Right cardiac atrium (tissue), 5 donors: ENCODE measurements around the gene CRIP3. TPM values are rescaled to one million over a fixed set of nuclear protein-coding genes. Genes with fewer than 3 reads are reported as not detected.
A peak's percentile ranks its signal among the peaks of the same experiment; 100 is the strongest.

Experiments
- ATAC-seq, 2 donors: fragments of 200-7000 bp; cut with Tn5 transposase; one replicate each; pipeline versions ENCODE4 v1.8.0 to v1.9.1; 2020; ENCODE audit warnings: moderate library complexity in 2 of 2, mild to moderate bottlenecking in 1 of 2
- DNase-seq, 3 donors: peaks; one replicate each; pipeline ENCODE4 v3.0.0-alpha.2; 2020
- H3K27ac ChIP-seq: one replicate; pipeline ENCODE4 v1.5.1; 2013; ENCODE audit warnings: mild to moderate bottlenecking, low read length, control low read depth, moderate library complexity
- H3K27me3 ChIP-seq: one replicate; pipeline ENCODE4 v1.6.1; 2013; ENCODE audit not compliant: control insufficient read depth, insufficient read depth
- H3K4me1 ChIP-seq: one replicate; pipeline ENCODE4 v1.6.1; 2013; ENCODE audit warnings: low read length; ENCODE audit not compliant: control insufficient read depth, insufficient read depth
- H3K4me3 ChIP-seq: one replicate; pipeline ENCODE4 v1.5.1; 2013; ENCODE audit warnings: low read length, control low read depth
- H3K9me3 ChIP-seq: one replicate; pipeline ENCODE4 v1.6.1; 2013; ENCODE audit warnings: low read length; ENCODE audit not compliant: control insufficient read depth
- WGBS: extraction: QIAGEN DNeasy Blood & Tissue Kit; methylation state at CpG from one replicate; pipeline ENCODE4 v1.1.7; 2013; 5-methylcytosine and 5-hydroxymethylcytosine counted together
- intact Hi-C, 4 donors: fragments of 100-400 bp; cut with DNase I; formaldehyde crosslinking; loops; one replicate each; pipeline versions ENCODE4 v1.11.0 to v1.14.0; 2022 to 2023
- polyA plus RNA-seq: library from polyadenylated mRNA; stranded (reverse); fragments of 200-250 nt; gene quantifications from one replicate; pipeline ENCODE4 v1.2.3, GENCODE V29; 2013
- total RNA-seq, 4 donors: library from RNA; stranded (reverse); fragmentation: NEBNext Ultra II Directional; extraction: Animal tissue kit (Norgen Biotek cat#: 25700); gene quantifications; one replicate each; pipeline ENCODE4 v1.2.1, GENCODE V29; 2021
- donor health status: healthy with polysubstance abuse.
- donor health status: DM: no; HTN: yes; CAD: no.
- donor health status: DM: no; HTN: no; CAD: no.
- donor health status: DM: no; HTN: yes; CAD: no; lungs with severe emphysema.
- donor health status: DM: yes; HTN: yes; CAD: no.

The CRIP3 gene
- total and polyA plus RNA-seq, 5 donors = 1.5 to 3.4 (median 2.6) TPM

DNA sequence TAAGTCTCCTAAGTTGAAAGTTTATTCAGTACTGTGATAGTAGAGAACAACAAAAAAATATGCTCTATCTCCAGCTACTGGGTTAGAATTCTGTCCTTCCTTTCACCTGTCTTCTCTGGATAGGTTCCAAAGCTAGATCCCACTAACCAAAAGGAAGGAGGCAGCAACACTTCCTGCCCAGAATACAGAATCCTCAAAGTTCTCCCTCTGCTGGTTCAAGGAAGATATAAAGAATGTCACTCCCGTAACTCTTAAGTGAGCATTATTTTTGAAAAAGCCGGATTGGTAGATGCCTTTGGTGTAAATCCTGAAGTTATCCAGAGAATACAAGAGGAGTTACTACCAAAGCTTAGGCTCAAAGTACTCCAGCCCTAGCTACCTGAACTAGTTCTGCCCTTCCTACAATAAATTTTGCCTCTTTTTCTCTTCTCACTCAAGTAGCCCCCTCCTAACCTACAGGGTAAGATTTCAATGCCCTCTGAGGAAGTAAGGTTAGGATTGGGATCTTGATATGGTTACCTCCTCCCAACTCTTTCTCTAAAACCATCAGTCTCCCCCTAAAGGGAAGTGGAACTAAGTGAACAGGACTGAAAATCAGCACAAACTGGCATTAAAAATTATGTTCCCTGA is 26.0 kb upstream of the CRIP3 start:
- intact Hi-C loops = loop anchor here (5.0 to 10.0 kb wide), 2 partner anchors 70 to 72 kb away; no protein-coding TSS in a partner anchor
- Histone ChIP-seq H3K4me3 (no peak overlapping the region), H3K9me3 (no peaks in the 10 kb centered on the region), H3K4me1 (no peaks in the 10 kb centered on the region), H3K27ac (no peak overlapping the region), H3K27me3 (no peaks in the 10 kb centered on the region)
- DNase-seq (no peak), ATAC-seq (peak; percentile 68 to 77)
- 29% methylated on average over 2 of the region's 2 CpGs for WGBS

GRCh38 chr6:43331891-43332290 is 23.3 kb upstream of the CRIP3 start:
- H3K4me1 ChIP-seq = no peaks in the 10 kb centered on the region
- H3K4me3 ChIP-seq = no peak overlapping the region
- no peak overlapping the region for H3K27ac ChIP-seq
- no peaks in the 10 kb centered on the region for H3K9me3 ChIP-seq
- ATAC-seq (no peak), DNase-seq (no peak)
- intact Hi-C loops = loop anchor here in 2 of 4 donors (10.0 kb wide), 1 partner anchor 67 kb away; no protein-coding TSS in a partner anchor
- H3K27me3 ChIP-seq = no peaks in the 10 kb centered on the region
- 73% methylated on average over 4 of the region's 4 CpGs for WGBS

- intact Hi-C loops = loop anchor here in 2 of 4 donors (10.0 kb wide), 1 partner anchor 67 kb away; no protein-coding TSS in a partner anchor
- no peak for ATAC-seq
- Histone ChIP-seq H3K9me3 (no peaks in the 10 kb centered on the region), H3K27me3 (no peaks in the 10 kb centered on the region), H3K4me3 (no peak overlapping the region), H3K4me1 (no peaks in the 10 kb centered on the region), H3K27ac (no peak overlapping the region)
- DNase-seq = no peak
- WGBS = 77% methylated on average over 1 of the region's 1 CpG
These were observed 22.8 kb upstream of the CRIP3 start for GRCh38 chr6:43331470-43331869.

GRCh38 chr6:43328528-43328927 is 19.9 kb upstream of the CRIP3 start:
- H3K27ac ChIP-seq = peak overlapping the region; percentile 18
- no peak overlapping the region for H3K4me3 ChIP-seq
- intact Hi-C loops = loop anchor here in 1 of 4 donors (5.0 kb wide), 1 partner anchor 61 kb away; no protein-coding TSS in a partner anchor
- ATAC-seq = peak; percentile 82 to 90
- H3K4me1 ChIP-seq = no peaks in the 10 kb centered on the region
- peak in 2 of 3 donors; percentile 59 to 63 for DNase-seq
- H3K27me3 ChIP-seq = no peaks in the 10 kb centered on the region
- no peaks in the 10 kb centered on the region for H3K9me3 ChIP-seq
- WGBS = 23% methylated on average over 1 of the region's 1 CpG

DNA sequence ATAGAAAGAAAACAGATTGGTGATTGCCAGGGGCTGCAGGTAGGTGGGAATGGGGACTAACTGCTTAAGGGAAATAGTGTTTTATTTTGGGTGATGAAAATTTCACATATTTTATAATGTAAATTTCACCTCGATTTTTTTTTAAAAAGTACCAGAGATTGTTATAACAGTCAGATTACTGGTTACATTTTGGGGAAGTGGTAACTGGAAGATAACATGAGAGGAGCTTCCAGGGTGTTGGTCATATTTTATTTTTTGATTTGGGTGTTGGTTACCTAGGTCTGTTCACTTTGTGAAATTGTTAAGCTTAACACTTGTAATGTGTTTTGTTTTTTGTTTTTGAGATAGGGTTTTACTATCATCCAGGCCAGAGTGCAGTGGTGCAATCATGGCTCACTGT is 17.2 kb upstream of the CRIP3 start:
- Histone ChIP-seq H3K27me3 (no peaks in the 10 kb centered on the region), H3K9me3 (no peaks in the 10 kb centered on the region), H3K4me3 (no peak overlapping the region), H3K4me1 (no peaks in the 10 kb centered on the region), H3K27ac (no peak overlapping the region)
- DNase-seq (no peak), ATAC-seq (no peak)
- WGBS = 71% methylated on average over 1 of the region's 1 CpG
- intact Hi-C loops = loop anchor here in 1 of 4 donors (5.0 kb wide), 1 partner anchor 59 kb away; no protein-coding TSS in a partner anchor

DNA sequence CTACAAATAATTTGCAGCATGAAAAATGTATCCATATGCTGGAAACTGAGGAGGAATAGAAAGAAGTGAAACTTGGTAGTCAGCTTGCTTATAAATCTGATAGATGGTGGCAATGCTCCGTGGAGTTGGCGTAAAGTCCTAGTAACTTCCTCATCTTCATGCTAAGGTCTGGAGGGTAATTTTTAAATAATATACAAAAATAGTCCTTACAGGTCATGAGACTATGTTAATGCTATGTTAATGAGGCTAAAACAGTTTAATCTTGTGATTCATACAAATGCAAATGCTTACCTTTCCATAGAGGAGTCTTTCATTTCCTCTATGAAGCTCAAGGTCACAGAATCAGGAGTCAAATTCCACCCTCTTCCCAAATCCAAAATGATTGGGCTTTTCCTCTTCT is 9.4 kb upstream of the CRIP3 start:
- ATAC-seq = no peak
- Histone ChIP-seq H3K27me3 (no peaks in the 10 kb centered on the region), H3K4me3 (no peak overlapping the region)

GRCh38 chr6:43313813-43314212 is 5.2 kb upstream of the CRIP3 start:
- H3K4me1 ChIP-seq = peaks cover 2% of the 10 kb centered on the region
- no peak overlapping the region for H3K4me3 ChIP-seq
- no peaks in the 10 kb centered on the region for H3K9me3 ChIP-seq
- H3K27ac ChIP-seq = no peak overlapping the region
- H3K27me3 ChIP-seq = no peaks in the 10 kb centered on the region
- 89% methylated on average over 1 of the region's 1 CpG for WGBS
- DNase-seq = no peak
- no peak for ATAC-seq
- intact Hi-C loops = no loop called here

More for the DNA sequence above, 9.4 kb upstream of the CRIP3 start:
- Histone ChIP-seq H3K27ac (no peak overlapping the region), H3K4me1 (no peaks in the 10 kb centered on the region), H3K9me3 (no peaks in the 10 kb centered on the region)
- intact Hi-C loops = no loop called here
- no peak for DNase-seq
- WGBS = 92% methylated on average over 2 of the region's 2 CpGs

DNA sequence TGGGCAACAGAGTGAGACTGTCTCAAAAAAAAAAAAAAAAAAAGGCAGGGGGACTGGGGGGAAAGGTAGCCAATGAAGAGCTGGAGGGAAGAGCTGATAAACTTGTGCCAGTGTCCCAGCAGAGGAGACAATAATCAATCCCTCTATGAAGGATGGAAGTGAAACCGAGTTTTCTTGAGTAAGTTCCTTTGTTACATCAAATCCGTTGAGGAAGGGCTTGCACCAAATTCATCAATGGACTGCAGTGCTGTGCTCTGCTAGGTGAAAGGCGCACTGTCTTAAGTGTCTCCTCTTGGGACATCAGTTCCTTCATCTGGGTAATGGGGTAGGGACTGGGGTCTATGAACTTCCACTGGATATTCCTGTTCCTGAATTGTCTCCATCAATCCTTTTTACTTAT is 3.0 kb upstream of the CRIP3 start:
- WGBS = 69% methylated on average over 3 of the region's 3 CpGs
- peaks cover 4% of the 10 kb centered on the region for H3K4me1 ChIP-seq
- ATAC-seq (no peak), DNase-seq (no peak)
- H3K4me3 ChIP-seq = no peak overlapping the region
- no peaks in the 10 kb centered on the region for H3K9me3 ChIP-seq
- no peak overlapping the region for H3K27ac ChIP-seq
- intact Hi-C loops = no loop called here
- H3K27me3 ChIP-seq = no peaks in the 10 kb centered on the region

DNA sequence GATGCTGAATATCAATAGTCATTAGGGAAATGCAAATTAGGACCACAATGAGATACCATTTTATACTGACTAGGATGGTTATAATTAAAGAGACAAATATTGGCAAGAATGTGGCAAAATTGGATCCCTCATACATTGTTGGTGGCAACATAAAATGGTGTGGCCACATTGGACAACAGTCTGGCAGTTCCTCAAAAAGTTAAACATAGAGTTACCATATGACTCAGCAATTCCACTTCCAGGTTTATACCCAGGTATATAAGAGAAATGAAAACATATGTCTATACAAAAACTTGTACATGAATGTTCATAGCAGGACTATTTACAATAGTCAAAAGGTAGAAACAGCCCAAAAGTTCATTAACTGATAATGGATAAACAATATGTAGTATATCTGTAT is 2.0 kb upstream of the CRIP3 start:
- Histone ChIP-seq H3K4me1 (peaks cover 4% of the 10 kb centered on the region), H3K27ac (no peak overlapping the region), H3K9me3 (no peaks in the 10 kb centered on the region), H3K4me3 (no peak overlapping the region), H3K27me3 (no peaks in the 10 kb centered on the region)
- intact Hi-C loops = no loop called here
- ATAC-seq (no peak), DNase-seq (no peak)

DNA sequence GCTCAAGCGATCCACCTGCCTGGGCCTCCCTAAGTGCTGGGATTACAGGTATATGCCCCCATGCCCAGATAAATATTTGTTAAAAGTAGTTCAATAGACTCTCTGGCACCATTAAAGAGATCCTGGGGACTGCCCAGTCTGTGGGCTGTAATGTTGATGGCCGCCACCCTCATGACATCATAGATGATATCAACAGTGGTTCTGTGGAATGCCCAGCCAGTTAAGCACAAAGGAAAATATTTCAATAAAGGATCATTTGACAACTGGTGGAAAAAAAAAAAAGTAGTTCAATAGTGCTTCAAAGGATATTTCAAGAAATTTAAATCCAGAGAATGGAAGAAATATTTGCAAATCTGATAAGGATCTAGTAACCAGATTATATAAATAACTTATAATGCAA is 1.5 kb upstream of the CRIP3 start:
- intact Hi-C loops = no loop called here
- no peaks in the 10 kb centered on the region for H3K9me3 ChIP-seq
- H3K27me3 ChIP-seq = no peaks in the 10 kb centered on the region
- 96% methylated on average over 2 of the region's 2 CpGs for WGBS
- ATAC-seq (no peak), DNase-seq (no peak)
- no peak overlapping the region for H3K27ac ChIP-seq
- H3K4me3 ChIP-seq = no peak overlapping the region
- peaks cover 4% of the 10 kb centered on the region for H3K4me1 ChIP-seq

DNA sequence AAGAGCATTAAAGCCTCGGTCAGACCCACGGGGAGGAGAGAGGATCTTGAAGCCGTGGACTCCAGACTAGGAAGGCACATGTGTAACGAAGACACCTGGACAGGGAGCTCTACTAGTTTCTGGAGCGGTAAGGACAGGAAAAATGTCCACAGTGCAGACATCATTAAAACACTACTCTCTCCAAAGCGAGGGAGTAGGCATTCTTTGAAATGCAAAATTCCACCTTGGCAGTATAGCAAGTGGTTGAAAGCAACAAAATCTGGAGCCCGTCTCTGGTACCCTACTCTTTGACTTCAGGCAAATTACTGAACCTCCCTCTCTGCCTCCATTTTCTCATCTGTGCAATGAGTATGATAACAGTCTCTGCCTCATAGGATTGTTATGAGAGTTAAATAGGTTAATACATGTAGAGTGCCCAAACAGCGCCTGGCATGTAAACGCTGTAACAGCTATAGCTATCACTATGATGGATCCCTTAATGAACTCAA is 408 bp upstream of the CRIP3 start:
- H3K4me1 ChIP-seq = peaks cover 4% of the 10 kb centered on the region
- DNase-seq (no peak), ATAC-seq (peak in 1 of 2 donors; percentile 6)
- H3K27ac ChIP-seq = no peak overlapping the region
- no peaks in the 10 kb centered on the region for H3K27me3 ChIP-seq
- no peaks in the 10 kb centered on the region for H3K9me3 ChIP-seq
- intact Hi-C loops = no loop called here
- peak overlapping the region; percentile 60 for H3K4me3 ChIP-seq
- WGBS = 39% methylated on average over 9 of the region's 9 CpGs
